Measurements from ENCODE around the gene TMEM108.

GRCh38 chr3:133440652-133441051 lies 402.5 kb downstream of the TMEM108 start:
- TF ChIP-seq CTCF (conservative IDR thresholded peaks at IDR 0.05) (no peak), ZFX (IDR thresholded peaks at IDR 0.05) (no peak)
